GM12878 (cell line): ENCODE results near the gene ECM1. TPM values are rescaled to one million over a fixed set of nuclear protein-coding genes. Genes with fewer than 3 reads are reported as not detected.
A peak's percentile ranks its signal among the peaks of the same experiment; 100 is the strongest.

ENCODE experiments used
- ATF2 ChIP-seq: IDR thresholded peaks from 2 replicates; pipeline ENCODE4 v1.6.1; 2012; ENCODE audit warnings: low read length, inconsistent platforms
- BCLAF1 ChIP-seq: fragments of 450-650 bp; IDR thresholded peaks from 2 replicates; pipeline ENCODE4 v1.6.1; 2017; ENCODE audit warnings: antibody characterized with exemption, mild to moderate bottlenecking, moderate library complexity
- EGR1 ChIP-seq, 2 experiments: IDR thresholded peaks; 1 replicate in 1 of 2; 2 replicates in 1 of 2; pipeline ENCODE4 v1.6.1; 2011 to 2012; ENCODE audit warnings: low read depth in 2 of 2, low read length in 2 of 2, borderline replicate concordance in 1 of 2, mild to moderate bottlenecking in 1 of 2, moderate library complexity in 1 of 2
- ESRRA ChIP-seq: IDR thresholded peaks from 2 replicates; pipeline ENCODE4 v1.6.1; 2012; ENCODE audit warnings: mild to moderate bottlenecking, low read length, improper control_type of control experiment
- MAX ChIP-seq: IDR thresholded peaks from 2 replicates; pipeline ENCODE4 v1.6.1; 2012; ENCODE audit warnings: low read depth, low read length, improper control_type of control experiment
- MEF2B ChIP-seq: fragments of 450-650 bp; IDR thresholded peaks from 2 replicates; pipeline ENCODE4 v1.6.1; 2018; ENCODE audit warnings: mild to moderate bottlenecking, moderate library complexity; ENCODE audit not compliant: partially characterized antibody, poor library complexity, severe bottlenecking
- MTA2 ChIP-seq: fragments of 450-650 bp; IDR thresholded peaks from 2 replicates; pipeline ENCODE4 v1.6.1; 2016; ENCODE audit warnings: low read depth, mild to moderate bottlenecking, moderate library complexity
- NFIC ChIP-seq: IDR thresholded peaks from 2 replicates; pipeline ENCODE4 v1.6.1; 2012; ENCODE audit warnings: low read depth, mild to moderate bottlenecking, inconsistent platforms, low read length, moderate library complexity
- NR2C2 ChIP-seq: IDR thresholded peaks from 2 replicates; pipeline ENCODE4 v1.6.1; 2011; ENCODE audit warnings: borderline replicate concordance, low read depth; ENCODE audit not compliant: control insufficient read depth, insufficient read length
- NRF1 ChIP-seq: conservative IDR thresholded peaks from 2 replicates; pipeline ENCODE4 v1.6.1; 2011; ENCODE audit warnings: mild to moderate bottlenecking, low read depth, low read length, improper control_type of control experiment
- POU2F2 ChIP-seq: IDR thresholded peaks from 3 replicates; pipeline ENCODE4 v1.6.1; 2011; ENCODE audit warnings: low read depth, mild to moderate bottlenecking, low read length, borderline replicate concordance
- RELA ChIP-seq: fragments of 450-650 bp; IDR thresholded peaks from 2 replicates; pipeline ENCODE4 v1.8.0; 2014; ENCODE audit warnings: borderline replicate concordance; ENCODE audit not compliant: partially characterized antibody
- STAT1 ChIP-seq: fragments of 450-650 bp; conservative IDR thresholded peaks from 2 replicates; pipeline ENCODE4 v1.6.1; 2014; ENCODE audit warnings: antibody characterized with exemption, mild to moderate bottlenecking
- TCF3 ChIP-seq: IDR thresholded peaks from 2 replicates; pipeline ENCODE4 v1.6.1; 2012; ENCODE audit warnings: low read depth, mild to moderate bottlenecking, low read length, borderline replicate concordance; ENCODE audit not compliant: insufficient read depth
- polyA plus RNA-seq, 11 experiments: library from polyadenylated mRNA; depleted of rRNA in 4 of 11; unstranded in 6 of 11; stranded (reverse) in 5 of 11; fragments of >200 nt; fragmentation: Nextera tagmentation in 4 of 11; fragmentation: Illumina TruSeq in 1 of 11; extraction: Ambion mirVana in 4 of 11; extraction: Trizol in 1 of 11; gene quantifications; 1 replicate in 1 of 11; 2 replicates in 10 of 11; pipeline versions ENCODE4 v1.2.1 to v1.2.3, GENCODE V29; 2011 to 2016; ENCODE audit warnings: inconsistent platforms in 2 of 11, missing spikeins in 2 of 11, low read depth in 1 of 11
- total RNA-seq, 4 experiments: library from RNA; depleted of rRNA in 3 of 4; stranded (reverse); fragments of >200 nt in 3 of 4; fragmentation: Illumina TruSeq in 1 of 4; extraction: Trizol in 1 of 4; gene quantifications; 2 replicates each; pipeline versions ENCODE4 v1.2.1 to v1.2.3, GENCODE V29; 2013 to 2021
- TF ChIP-seq, protein P1 (sequence below), 3 experiments: IDR thresholded peaks in 2 of 3; conservative IDR thresholded peaks in 1 of 3; 2 replicates each; pipeline ENCODE4 v1.5.1; 2011; ENCODE audit warnings: low read depth in 3 of 3, low read length in 3 of 3, mild to moderate bottlenecking in 3 of 3, control low read depth in 2 of 3, moderate library complexity in 2 of 3, inconsistent platforms in 1 of 3, mixed read lengths in 1 of 3; ENCODE audit not compliant: control insufficient read depth in 2 of 3, insufficient read depth in 1 of 3; ENCODE audit errors: extremely low read depth in 1 of 3
- TF ChIP-seq, protein P2 (sequence below): fragments of 450-650 bp; formaldehyde crosslinking; IDR thresholded peaks from 2 replicates; pipeline ENCODE4 v1.5.0; 2022; ENCODE audit warnings: mild to moderate bottlenecking, missing genetic modification characterization

Gene ECM1
- total and polyA plus RNA-seq, 10 of the 15 experiments (the other 5 are each of a cell fraction or from before 2014, with no cell fraction given): 0.06 to 1.3 (median 0.60) TPM

DNA sequence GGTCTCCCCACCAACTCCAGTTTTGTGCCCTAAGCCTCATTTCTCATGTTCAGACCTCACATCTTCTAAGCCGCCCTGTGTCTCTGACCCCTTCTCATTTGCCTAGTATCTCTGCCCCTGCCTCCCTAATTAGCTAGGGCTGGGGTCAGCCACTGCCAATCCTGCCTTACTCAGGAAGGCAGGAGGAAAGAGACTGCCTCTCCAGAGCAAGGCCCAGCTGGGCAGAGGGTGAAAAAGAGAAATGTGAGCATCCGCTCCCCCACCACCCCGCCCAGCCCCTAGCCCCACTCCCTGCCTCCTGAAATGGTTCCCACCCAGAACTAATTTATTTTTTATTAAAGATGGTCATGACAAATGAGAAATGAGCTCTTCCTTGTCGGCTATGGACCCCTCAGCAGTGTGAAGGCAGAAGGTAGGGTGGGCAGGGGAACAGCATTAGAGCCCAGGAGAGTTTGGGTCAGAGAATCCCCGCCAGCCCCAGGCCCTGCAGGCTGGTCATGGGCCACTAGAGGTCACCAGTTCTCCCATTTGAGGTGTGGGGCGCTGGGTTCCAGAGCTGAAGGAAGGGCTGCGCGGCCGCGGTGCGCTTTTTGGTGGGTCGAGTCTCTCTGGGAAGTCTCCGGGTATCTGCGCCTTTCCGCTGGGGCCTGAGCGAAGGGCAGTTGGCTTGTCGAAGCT lies 52.8 kb downstream of the ECM1 start (continued):
- no peak for TF ChIP-seq BCLAF1
- TF ChIP-seq NRF1: peak; percentile 25; the same call in 1 of the 2 replicates
- TF ChIP-seq MEF2B: no peak
- TF ChIP-seq, protein P1, sequence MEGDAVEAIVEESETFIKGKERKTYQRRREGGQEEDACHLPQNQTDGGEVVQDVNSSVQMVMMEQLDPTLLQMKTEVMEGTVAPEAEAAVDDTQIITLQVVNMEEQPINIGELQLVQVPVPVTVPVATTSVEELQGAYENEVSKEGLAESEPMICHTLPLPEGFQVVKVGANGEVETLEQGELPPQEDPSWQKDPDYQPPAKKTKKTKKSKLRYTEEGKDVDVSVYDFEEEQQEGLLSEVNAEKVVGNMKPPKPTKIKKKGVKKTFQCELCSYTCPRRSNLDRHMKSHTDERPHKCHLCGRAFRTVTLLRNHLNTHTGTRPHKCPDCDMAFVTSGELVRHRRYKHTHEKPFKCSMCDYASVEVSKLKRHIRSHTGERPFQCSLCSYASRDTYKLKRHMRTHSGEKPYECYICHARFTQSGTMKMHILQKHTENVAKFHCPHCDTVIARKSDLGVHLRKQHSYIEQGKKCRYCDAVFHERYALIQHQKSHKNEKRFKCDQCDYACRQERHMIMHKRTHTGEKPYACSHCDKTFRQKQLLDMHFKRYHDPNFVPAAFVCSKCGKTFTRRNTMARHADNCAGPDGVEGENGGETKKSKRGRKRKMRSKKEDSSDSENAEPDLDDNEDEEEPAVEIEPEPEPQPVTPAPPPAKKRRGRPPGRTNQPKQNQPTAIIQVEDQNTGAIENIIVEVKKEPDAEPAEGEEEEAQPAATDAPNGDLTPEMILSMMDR (IDR thresholded peaks at IDR 0.05 in 2 of 3, conservative IDR thresholded peaks at IDR 0.05 in 1 of 3; ENCODE audit: control insufficient read depth in 2 of 3, extremely low read depth in 1 of 3, insufficient read depth in 1 of 3, low read depth in 3 of 3, low read length in 3 of 3): peak; percentile 90 to 97 (median 93)
- no peak for TF ChIP-seq ESRRA
- TF ChIP-seq, protein P2, sequence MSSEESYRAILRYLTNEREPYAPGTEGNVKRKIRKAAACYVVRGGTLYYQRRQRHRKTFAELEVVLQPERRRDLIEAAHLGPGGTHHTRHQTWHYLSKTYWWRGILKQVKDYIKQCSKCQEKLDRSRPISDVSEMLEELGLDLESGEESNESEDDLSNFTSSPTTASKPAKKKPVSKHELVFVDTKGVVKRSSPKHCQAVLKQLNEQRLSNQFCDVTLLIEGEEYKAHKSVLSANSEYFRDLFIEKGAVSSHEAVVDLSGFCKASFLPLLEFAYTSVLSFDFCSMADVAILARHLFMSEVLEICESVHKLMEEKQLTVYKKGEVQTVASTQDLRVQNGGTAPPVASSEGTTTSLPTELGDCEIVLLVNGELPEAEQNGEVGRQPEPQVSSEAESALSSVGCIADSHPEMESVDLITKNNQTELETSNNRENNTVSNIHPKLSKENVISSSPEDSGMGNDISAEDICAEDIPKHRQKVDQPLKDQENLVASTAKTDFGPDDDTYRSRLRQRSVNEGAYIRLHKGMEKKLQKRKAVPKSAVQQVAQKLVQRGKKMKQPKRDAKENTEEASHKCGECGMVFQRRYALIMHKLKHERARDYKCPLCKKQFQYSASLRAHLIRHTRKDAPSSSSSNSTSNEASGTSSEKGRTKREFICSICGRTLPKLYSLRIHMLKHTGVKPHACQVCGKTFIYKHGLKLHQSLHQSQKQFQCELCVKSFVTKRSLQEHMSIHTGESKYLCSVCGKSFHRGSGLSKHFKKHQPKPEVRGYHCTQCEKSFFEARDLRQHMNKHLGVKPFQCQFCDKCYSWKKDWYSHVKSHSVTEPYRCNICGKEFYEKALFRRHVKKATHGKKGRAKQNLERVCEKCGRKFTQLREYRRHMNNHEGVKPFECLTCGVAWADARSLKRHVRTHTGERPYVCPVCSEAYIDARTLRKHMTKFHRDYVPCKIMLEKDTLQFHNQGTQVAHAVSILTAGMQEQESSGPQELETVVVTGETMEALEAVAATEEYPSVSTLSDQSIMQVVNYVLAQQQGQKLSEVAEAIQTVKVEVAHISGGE (CRISPR knock-in tag): no peak
- TF ChIP-seq MTA2: no peak
- no peak for TF ChIP-seq POU2F2
- 0 out of 2 replicates have a peak, but pooled peaks have one; percentile 18 for TF ChIP-seq STAT1
- TF ChIP-seq ATF2: no peak
- TF ChIP-seq TCF3: no peak
- no peak for TF ChIP-seq NFIC
- TF ChIP-seq NR2C2: no peak
- peak; percentile 10 for TF ChIP-seq RELA
- no peak for TF ChIP-seq EGR1 (IDR thresholded peaks at IDR 0.05; ENCODE audit: borderline replicate concordance in 1 of 2, low read depth in 2 of 2, low read length in 2 of 2)
- TF ChIP-seq MAX: no peak
